IMR-90 (cell line): ENCODE results near the gene CNTN5. TPM values are rescaled to one million over a fixed set of nuclear protein-coding genes. Genes with fewer than 3 reads are reported as not detected.

Source experiments
- ATAC-seq: fragments of 200-7000 bp; cut with Tn5 transposase; 2 replicates; pipeline ENCODE4 v1.9.1; 2020; ENCODE audit warnings: low read depth, mild to moderate bottlenecking, moderate library complexity
- BruUV-seq: library from RNA; stranded (reverse); fragments of 400-500 nt; replicated peaks from 2 replicates; lab custom pipeline; 2021; lab: Mats Ljungman, UMichigan
- CTCF ChIA-PET: fragments of 300-600 bp; formaldehyde crosslinking; extraction: SDS; loops from one replicate; lab custom pipeline; 2021; ENCODE audit warnings: antibody characterized with exemption; lab: Yijun Ruan, JAX
- POLR2A ChIA-PET: fragments of 300-600 bp; sonication (Branson Sonifier 250); formaldehyde crosslinking; loops from one replicate; lab custom pipeline; 2022; ENCODE audit warnings: antibody characterized with exemption; ENCODE audit not compliant: unreplicated experiment; lab: Charles Lee
- DNase-seq: peaks from one replicate; pipeline ENCODE4 v3.0.0; 2013
- H2AFZ ChIP-seq: replicated peaks from 2 replicates; pipeline ENCODE3; 2013; ENCODE audit warnings: low read length, mild to moderate bottlenecking; ENCODE audit not compliant: poor library complexity
- H2AK5ac ChIP-seq: 2 replicates; pipeline ENCODE4 v1.6.1; 2013; ENCODE audit warnings: low read depth, low read length, inconsistent platforms
- H2AK9ac ChIP-seq: replicated peaks from 2 replicates; pipeline ENCODE3; 2013; ENCODE audit warnings: mild to moderate bottlenecking, low read depth, low read length, moderate library complexity; ENCODE audit not compliant: poor library complexity
- H2BK120ac ChIP-seq: 2 replicates; pipeline ENCODE4 v1.6.1; 2013; ENCODE audit warnings: low read depth, low read length, inconsistent platforms
- H2BK15ac ChIP-seq: 3 replicates; pipeline ENCODE4 v1.6.1; 2013; ENCODE audit warnings: low read depth, low read length, inconsistent platforms
- H2BK20ac ChIP-seq: 2 replicates; pipeline ENCODE4 v1.6.1; 2013; ENCODE audit warnings: low read depth, mild to moderate bottlenecking, inconsistent platforms, low read length, moderate library complexity
- H2BK5ac ChIP-seq: 2 replicates; pipeline ENCODE4 v1.6.1; 2013; ENCODE audit warnings: mild to moderate bottlenecking, low read depth, low read length, inconsistent platforms; ENCODE audit not compliant: poor library complexity, severe bottlenecking
- H3K14ac ChIP-seq: replicated peaks from 2 replicates; pipeline ENCODE4 v1.6.1; 2013; ENCODE audit warnings: low read depth, low read length, inconsistent platforms
- H3K18ac ChIP-seq: 2 replicates; pipeline ENCODE4 v1.6.1; 2013; ENCODE audit warnings: low read depth, low read length, control low read depth
- H3K23ac ChIP-seq: 2 replicates; pipeline ENCODE4 v1.6.1; 2013; ENCODE audit warnings: low read depth, low read length, inconsistent platforms
- H3K27ac ChIP-seq: 2 replicates; pipeline ENCODE4 v1.5.1; 2013; ENCODE audit warnings: mild to moderate bottlenecking, control low read depth, low read length; ENCODE audit not compliant: insufficient read depth
- H3K27me3 ChIP-seq: 2 replicates; pipeline ENCODE4 v1.6.1; 2013; ENCODE audit warnings: low read length; ENCODE audit not compliant: control insufficient read depth, insufficient read depth
- H3K36me3 ChIP-seq: 2 replicates; pipeline ENCODE4 v1.6.1; 2013; ENCODE audit warnings: low read length, mixed read lengths; ENCODE audit not compliant: control insufficient read depth, insufficient read depth
- H3K4ac ChIP-seq: 2 replicates; pipeline ENCODE4 v1.6.1; 2013; ENCODE audit warnings: low read depth, low read length, inconsistent platforms
- H3K4me1 ChIP-seq: 2 replicates; pipeline ENCODE4 v1.6.1; 2013; ENCODE audit warnings: low read length, mixed read lengths; ENCODE audit not compliant: control insufficient read depth, insufficient read depth
- H3K4me2 ChIP-seq: 2 replicates; pipeline ENCODE4 v1.6.1; 2013; ENCODE audit warnings: low read depth, mild to moderate bottlenecking, control low read depth, low read length, moderate library complexity
- H3K4me3 ChIP-seq: 2 replicates; pipeline ENCODE4 v1.5.1; 2013; ENCODE audit warnings: low read depth, mild to moderate bottlenecking, control low read depth, low read length, moderate library complexity; ENCODE audit not compliant: insufficient read depth
- H3K56ac ChIP-seq: 2 replicates; pipeline ENCODE4 v1.6.1; 2013; ENCODE audit warnings: low read length, inconsistent platforms; ENCODE audit not compliant: insufficient read depth; ENCODE audit errors: extremely low read depth
- H3K79me1 ChIP-seq, 2 experiments: 2 replicates each; pipeline ENCODE4 v1.6.1; 2013; ENCODE audit warnings: low read length in 2 of 2, inconsistent platforms in 1 of 2, low read depth in 1 of 2
- H3K9ac ChIP-seq: 2 replicates; pipeline ENCODE4 v1.6.1; 2013; ENCODE audit warnings: low read depth, low read length, control low read depth
- H3K9me1 ChIP-seq: 2 replicates; pipeline ENCODE4 v1.6.1; 2013; ENCODE audit warnings: low read length, inconsistent platforms; ENCODE audit not compliant: insufficient read depth
- H3K9me3 ChIP-seq: 2 replicates; pipeline ENCODE4 v1.6.1; 2013; ENCODE audit warnings: low read length; ENCODE audit not compliant: control insufficient read depth, insufficient read depth
- H4K20me1 ChIP-seq: 2 replicates; pipeline ENCODE4 v1.6.1; 2013; ENCODE audit warnings: low read length, inconsistent platforms; ENCODE audit not compliant: insufficient read depth
- H4K5ac ChIP-seq: 2 replicates; pipeline ENCODE4 v1.6.1; 2013; ENCODE audit warnings: mild to moderate bottlenecking, low read depth, low read length, control low read depth
- H4K8ac ChIP-seq, 2 experiments: 2 replicates each; pipeline ENCODE4 v1.6.1; 2013; ENCODE audit warnings: low read depth in 2 of 2, low read length in 2 of 2, control low read depth in 1 of 2, inconsistent platforms in 1 of 2
- H4K91ac ChIP-seq: 2 replicates; pipeline ENCODE4 v1.6.1; 2013; ENCODE audit warnings: low read depth, low read length, inconsistent platforms; ENCODE audit not compliant: insufficient read depth
- BHLHE40 ChIP-seq: fragments of 150-350 bp; IDR thresholded peaks from 2 replicates; pipeline ENCODE4 v1.6.1; 2016; ENCODE audit warnings: mild to moderate bottlenecking, low read depth, low read length
- CEBPB ChIP-seq: IDR thresholded peaks from 2 replicates; pipeline ENCODE4 v1.6.1; 2012; ENCODE audit warnings: low read depth, low read length, improper control_type of control experiment
- CHD1 ChIP-seq: IDR thresholded peaks from 2 replicates; pipeline ENCODE4 v1.6.1; 2012; ENCODE audit warnings: low read depth, low read length, improper control_type of control experiment
- ELK1 ChIP-seq: fragments of 150-350 bp; IDR thresholded peaks from 2 replicates; pipeline ENCODE4 v1.6.1; 2016; ENCODE audit warnings: low read depth, mild to moderate bottlenecking, low read length, moderate library complexity, borderline replicate concordance
- MAFK ChIP-seq: IDR thresholded peaks from 2 replicates; pipeline ENCODE4 v1.6.1; 2012; ENCODE audit warnings: low read depth, low read length, improper control_type of control experiment
- MAZ ChIP-seq: IDR thresholded peaks from 2 replicates; pipeline ENCODE4 v1.6.1; 2012; ENCODE audit warnings: low read depth, mild to moderate bottlenecking, low read length, improper control_type of control experiment, moderate library complexity, borderline replicate concordance
- NFE2L2 ChIP-seq: fragments of 150-350 bp; IDR thresholded peaks from 2 replicates; pipeline ENCODE4 v1.6.1; 2016; ENCODE audit warnings: low read depth, mild to moderate bottlenecking, low read length
- POLR2A ChIP-seq: IDR thresholded peaks from 2 replicates; pipeline ENCODE4 v1.6.1; 2012; ENCODE audit warnings: mild to moderate bottlenecking, low read depth, low read length
- RAD21 ChIP-seq: IDR thresholded peaks from 2 replicates; pipeline ENCODE4 v1.6.1; 2012; ENCODE audit warnings: low read length, improper control_type of control experiment
- RCOR1 ChIP-seq: IDR thresholded peaks from 2 replicates; pipeline ENCODE4 v1.6.1; 2012; ENCODE audit warnings: mild to moderate bottlenecking, low read length, improper control_type of control experiment; ENCODE audit not compliant: insufficient replicate concordance
- SMC3 ChIP-seq: fragments of 150-350 bp; IDR thresholded peaks from 2 replicates; pipeline ENCODE4 v1.6.1; 2016; ENCODE audit warnings: low read depth, mild to moderate bottlenecking, antibody characterized with exemption, low read length, moderate library complexity
- WGBS, 2 experiments: methylation state at CpG; one replicate each; pipeline versions ENCODE4 v1.1.5 to v1.1.7; 2013; ENCODE audit warnings: missing lambda C conversion rate in 2 of 2; ENCODE audit not compliant: insufficient read length in 1 of 2; ENCODE audit errors: extremely low coverage in 2 of 2; 5-methylcytosine and 5-hydroxymethylcytosine counted together
- dilution Hi-C: fragments of 300-500 bp; cut with HindIII; formaldehyde crosslinking; loops from one replicate; pipeline ENCODE4 v1.14.3; 2018; ENCODE audit warnings: low sequenced_read_pairs; ENCODE audit not compliant: unreplicated experiment
- in situ Hi-C: fragments of 300-500 bp; cut with MboI; formaldehyde crosslinking; loops from 3 replicates; pipeline ENCODE4 v1.14.3; 2019; ENCODE audit warnings: low sequenced_read_pairs, inconsistent platforms, mixed read lengths
- intact Hi-C: fragments of 100-400 bp; cut with micrococcal nuclease; formaldehyde crosslinking; loops from 2 replicates; pipeline ENCODE4 v1.10.0; 2022
- polyA plus RNA-seq, 3 experiments: library from polyadenylated mRNA; depleted of rRNA; stranded (reverse); fragments of >200 nt; gene quantifications; 2 replicates each; pipeline ENCODE4 v1.2.3, GENCODE V29; 2012; ENCODE audit warnings: low replicate concordance in 1 of 3
- total RNA-seq: library from RNA; depleted of rRNA; stranded (reverse); fragments of >200 nt; gene quantifications from 2 replicates; pipeline ENCODE4 v1.2.3, GENCODE V29; 2012
- TF ChIP-seq, protein P1 (sequence below): fragments of 150-350 bp; IDR thresholded peaks from 2 replicates; pipeline ENCODE4 v1.6.1; 2017; ENCODE audit warnings: mild to moderate bottlenecking, antibody characterized with exemption, low read length, low read depth
- TF ChIP-seq, protein P2 (sequence below): conservative IDR thresholded peaks from 2 replicates; pipeline ENCODE4 v1.5.1; 2012; ENCODE audit warnings: mild to moderate bottlenecking, low read depth, low read length, improper control_type of control experiment

The CNTN5 gene
- total and polyA plus RNA-seq, 2 of the 4 experiments (the other 2 are of a cell fraction): not detected

- in situ Hi-C loops: no loop called here
- Histone ChIP-seq H3K79me1 (no peaks in the 10 kb centered on the region), H3K9me1 (no peaks in the 10 kb centered on the region), H4K8ac (no peak overlapping the region), H2BK15ac (no peak overlapping the region), H3K9ac (no peak overlapping the region), H2BK20ac (no peak overlapping the region), H3K4me3 (no peak overlapping the region), H2AFZ (no peak overlapping the region), H3K36me3 (no peaks in the 10 kb centered on the region), H3K4me2 (no peak overlapping the region), H2AK9ac (no peak overlapping the region), H3K27me3 (no peaks in the 10 kb centered on the region), H3K27ac (no peak overlapping the region), H4K5ac (no peak overlapping the region), H3K4me1 (no peaks in the 10 kb centered on the region), H3K23ac (no peak overlapping the region), H3K4ac (no peak overlapping the region), H3K18ac (no peak overlapping the region), H3K14ac (no peak overlapping the region), H4K20me1 (no peaks in the 10 kb centered on the region), H3K56ac (no peak overlapping the region), H3K9me3 (peaks cover 3% of the 10 kb centered on the region), H2BK5ac (no peak overlapping the region), H4K91ac (no peak overlapping the region), H2BK120ac (no peak overlapping the region), H2AK5ac (no peak overlapping the region)
- TF ChIP-seq SMC3 (no peak), BHLHE40 (no peak), CEBPB (no peak), MAFK (no peak), CHD1 (no peak), RCOR1 (no peak), NFE2L2 (no peak), RAD21 (no peak), MAZ (no peak), ELK1 (no peak), POLR2A (no peak)
- TF ChIP-seq, protein P1, sequence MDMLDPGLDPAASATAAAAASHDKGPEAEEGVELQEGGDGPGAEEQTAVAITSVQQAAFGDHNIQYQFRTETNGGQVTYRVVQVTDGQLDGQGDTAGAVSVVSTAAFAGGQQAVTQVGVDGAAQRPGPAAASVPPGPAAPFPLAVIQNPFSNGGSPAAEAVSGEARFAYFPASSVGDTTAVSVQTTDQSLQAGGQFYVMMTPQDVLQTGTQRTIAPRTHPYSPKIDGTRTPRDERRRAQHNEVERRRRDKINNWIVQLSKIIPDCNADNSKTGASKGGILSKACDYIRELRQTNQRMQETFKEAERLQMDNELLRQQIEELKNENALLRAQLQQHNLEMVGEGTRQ: no peak
- TF ChIP-seq, protein P2, sequence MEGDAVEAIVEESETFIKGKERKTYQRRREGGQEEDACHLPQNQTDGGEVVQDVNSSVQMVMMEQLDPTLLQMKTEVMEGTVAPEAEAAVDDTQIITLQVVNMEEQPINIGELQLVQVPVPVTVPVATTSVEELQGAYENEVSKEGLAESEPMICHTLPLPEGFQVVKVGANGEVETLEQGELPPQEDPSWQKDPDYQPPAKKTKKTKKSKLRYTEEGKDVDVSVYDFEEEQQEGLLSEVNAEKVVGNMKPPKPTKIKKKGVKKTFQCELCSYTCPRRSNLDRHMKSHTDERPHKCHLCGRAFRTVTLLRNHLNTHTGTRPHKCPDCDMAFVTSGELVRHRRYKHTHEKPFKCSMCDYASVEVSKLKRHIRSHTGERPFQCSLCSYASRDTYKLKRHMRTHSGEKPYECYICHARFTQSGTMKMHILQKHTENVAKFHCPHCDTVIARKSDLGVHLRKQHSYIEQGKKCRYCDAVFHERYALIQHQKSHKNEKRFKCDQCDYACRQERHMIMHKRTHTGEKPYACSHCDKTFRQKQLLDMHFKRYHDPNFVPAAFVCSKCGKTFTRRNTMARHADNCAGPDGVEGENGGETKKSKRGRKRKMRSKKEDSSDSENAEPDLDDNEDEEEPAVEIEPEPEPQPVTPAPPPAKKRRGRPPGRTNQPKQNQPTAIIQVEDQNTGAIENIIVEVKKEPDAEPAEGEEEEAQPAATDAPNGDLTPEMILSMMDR: no peak
- WGBS, 2 experiments: 63% methylated on average over 2 of the region's 4 CpGs; no CpG with 5 or more reads in 1 of the 2 experiments
- dilution Hi-C loops: no loop called here
- intact Hi-C loops: no loop called here
- ChIA-PET POLR2A (no interaction called here), CTCF (interaction anchor here (0.7 kb wide), 1 partner anchor 70 kb away, joined by 3 read pairs; no protein-coding TSS in a partner anchor)
- DNase-seq (no peak), ATAC-seq (no peak)
- BruUV-seq: no TSS peak
Measured at GRCh38 chr11:99916078-99916477, 895.3 kb downstream of the CNTN5 start.
